Gastrocnemius medialis (tissue), 4 donors: ENCODE measurements around the gene CLDN17. TPM values are rescaled to one million over a fixed set of nuclear protein-coding genes. Genes with fewer than 3 reads are reported as not detected.

Experiments
- ATAC-seq, 2 donors: fragments of 150-250 bp; one replicate each; pipeline ENCODE4 v1.9.1; 2016
- DNase-seq, 2 donors: peaks; one replicate each; pipeline ENCODE4 v3.0.0-alpha.2; 2019
- H3K27ac ChIP-seq, 4 donors: fragments of 200-600 bp; sonication (generic); 1 replicate in 1 of 4; 2 replicates in 3 of 4; pipeline ENCODE4 v1.5.1; 2016 to 2018; ENCODE audit warnings: mild to moderate bottlenecking in 2 of 4, moderate library complexity in 1 of 4
- H3K27me3 ChIP-seq, 3 donors: fragments of 200-600 bp; sonication (generic) in 2 of 3; 1 replicate in 1 of 3; 2 replicates in 2 of 3; pipeline versions ENCODE4 v1.5.1 to v1.6.0; 2016 to 2019; ENCODE audit warnings: mild to moderate bottlenecking in 1 of 3, moderate library complexity in 1 of 3
- H3K36me3 ChIP-seq, 2 donors: fragments of 200-600 bp; sonication (generic) in 1 of 2; one replicate each; pipeline ENCODE4 v1.5.1; 2017 to 2018
- H3K4me1 ChIP-seq, 2 donors: fragments of 200-600 bp; sonication (generic) in 1 of 2; one replicate each; pipeline ENCODE4 v1.5.1; 2016 to 2017; ENCODE audit warnings: mild to moderate bottlenecking in 2 of 2
- H3K4me3 ChIP-seq, 4 donors: fragments of 200-600 bp; sonication (generic) in 3 of 4; 1 replicate in 1 of 4; 2 replicates in 3 of 4; pipeline ENCODE4 v1.5.1; 2016 to 2019; ENCODE audit warnings: mild to moderate bottlenecking in 2 of 4
- H3K9me3 ChIP-seq, 3 donors: fragments of 200-600 bp; sonication (generic) in 2 of 3; 1 replicate in 1 of 3; 2 replicates in 2 of 3; pipeline ENCODE4 v1.5.1; 2016 to 2019
- POLR2A ChIP-seq, 2 donors: fragments of 450-650 bp; IDR thresholded peaks; one replicate each; pipeline ENCODE4 v1.6.1; 2017; ENCODE audit warnings: antibody characterized with exemption in 2 of 2, mild to moderate bottlenecking in 2 of 2, moderate library complexity in 2 of 2
- in situ Hi-C, 4 donors: fragments of 200-750 bp; cut with MboI; loops; one replicate each; pipeline versions ENCODE4 v1.15.0 to v1.8.0; 2017; ENCODE audit warnings: low sequenced_read_pairs in 4 of 4
- intact Hi-C: fragments of 100-400 bp; cut with DNase I; formaldehyde crosslinking; loops from one replicate; pipeline ENCODE4 v1.15.1; 2023; ENCODE audit warnings: low total_unique reads
- total RNA-seq, 4 donors: library from RNA; depleted of rRNA; stranded (reverse); fragments of >200 nt; gene quantifications; one replicate each; pipeline versions ENCODE4 v1.1.0 to v1.2.3, GENCODE V29; 2016
- TF ChIP-seq, protein P1 (sequence below), 5 experiments: fragments of 450-650 bp in 3 of 5; fragments of 200-600 bp in 2 of 5; sonication (generic) in 2 of 5; IDR thresholded peaks in 4 of 5; conservative IDR thresholded peaks in 1 of 5; 1 replicate in 4 of 5; 2 replicates in 1 of 5; pipeline ENCODE4 v1.5.1; 2016 to 2019; ENCODE audit warnings: antibody characterized with exemption in 5 of 5, mild to moderate bottlenecking in 3 of 5, moderate library complexity in 3 of 5

The CLDN17 gene
- total RNA-seq, 4 donors from 2014 or later = not detected

DNA sequence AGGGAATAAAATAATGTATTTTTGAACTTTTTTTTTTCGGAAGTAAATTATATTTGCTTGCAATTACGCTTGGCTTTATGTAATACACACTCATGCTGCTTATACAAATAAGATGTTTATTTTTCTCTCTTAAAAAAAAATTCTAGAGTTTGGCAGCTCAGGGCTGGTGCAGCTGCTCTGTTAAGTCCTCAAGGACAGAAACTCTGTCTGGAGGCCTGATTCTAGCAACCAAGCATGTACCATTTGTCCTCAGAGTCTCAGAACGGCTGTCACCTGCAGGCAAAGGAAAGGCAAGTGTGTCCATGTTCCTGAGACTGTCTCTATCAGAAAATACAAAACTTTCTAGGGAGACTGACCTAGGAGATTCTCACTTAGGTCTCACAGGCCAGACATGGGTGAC lies 23.2 kb upstream of the CLDN17 start:
- Histone ChIP-seq H3K27me3 (no peaks in the 10 kb centered on the region), H3K36me3 (no peaks in the 10 kb centered on the region), H3K4me3 (no peak overlapping the region), H3K4me1 (no peaks in the 10 kb centered on the region), H3K27ac (no peak overlapping the region), H3K9me3 (no peaks in the 10 kb centered on the region)
- in situ Hi-C loops (no loop called here), intact Hi-C loops (no loop called here)
- TF ChIP-seq, protein P1, sequence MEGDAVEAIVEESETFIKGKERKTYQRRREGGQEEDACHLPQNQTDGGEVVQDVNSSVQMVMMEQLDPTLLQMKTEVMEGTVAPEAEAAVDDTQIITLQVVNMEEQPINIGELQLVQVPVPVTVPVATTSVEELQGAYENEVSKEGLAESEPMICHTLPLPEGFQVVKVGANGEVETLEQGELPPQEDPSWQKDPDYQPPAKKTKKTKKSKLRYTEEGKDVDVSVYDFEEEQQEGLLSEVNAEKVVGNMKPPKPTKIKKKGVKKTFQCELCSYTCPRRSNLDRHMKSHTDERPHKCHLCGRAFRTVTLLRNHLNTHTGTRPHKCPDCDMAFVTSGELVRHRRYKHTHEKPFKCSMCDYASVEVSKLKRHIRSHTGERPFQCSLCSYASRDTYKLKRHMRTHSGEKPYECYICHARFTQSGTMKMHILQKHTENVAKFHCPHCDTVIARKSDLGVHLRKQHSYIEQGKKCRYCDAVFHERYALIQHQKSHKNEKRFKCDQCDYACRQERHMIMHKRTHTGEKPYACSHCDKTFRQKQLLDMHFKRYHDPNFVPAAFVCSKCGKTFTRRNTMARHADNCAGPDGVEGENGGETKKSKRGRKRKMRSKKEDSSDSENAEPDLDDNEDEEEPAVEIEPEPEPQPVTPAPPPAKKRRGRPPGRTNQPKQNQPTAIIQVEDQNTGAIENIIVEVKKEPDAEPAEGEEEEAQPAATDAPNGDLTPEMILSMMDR (IDR thresholded peaks at IDR 0.05 in 4 of 5, conservative IDR thresholded peaks at IDR 0.05 in 1 of 5) = no peak
- no peak for DNase-seq
- no peak for ATAC-seq

DNA sequence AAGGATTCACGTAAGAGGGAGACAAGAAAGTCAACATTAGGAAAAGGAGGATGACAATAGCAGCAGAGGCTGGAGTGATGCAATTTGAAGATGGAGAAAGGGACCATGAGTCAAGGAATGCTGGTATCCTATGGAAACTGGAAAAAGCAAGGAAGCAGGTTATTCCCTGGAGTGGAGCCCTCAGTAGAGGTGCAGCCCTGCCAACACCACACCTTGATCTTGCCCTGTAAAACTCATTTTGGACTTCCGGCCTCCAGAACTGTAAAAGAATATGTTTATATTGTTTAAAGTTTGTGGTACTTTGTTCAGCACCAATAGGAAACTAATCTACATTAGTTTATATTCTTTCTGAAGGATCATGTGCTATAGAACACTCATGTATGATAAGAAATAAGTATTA lies 19.6 kb upstream of the CLDN17 start:
- TF ChIP-seq, protein P1 (IDR thresholded peaks at IDR 0.05 in 4 of 5, conservative IDR thresholded peaks at IDR 0.05 in 1 of 5) = no peak
- no peak for TF ChIP-seq POLR2A (IDR thresholded peaks at IDR 0.05)
- no peak for ATAC-seq
- Histone ChIP-seq H3K36me3 (no peaks in the 10 kb centered on the region), H3K27ac (no peak overlapping the region), H3K9me3 (no peaks in the 10 kb centered on the region), H3K27me3 (no peaks in the 10 kb centered on the region), H3K4me1 (no peaks in the 10 kb centered on the region), H3K4me3 (no peak overlapping the region)
- in situ Hi-C loops = no loop called here
- no peak for DNase-seq
- intact Hi-C loops = no loop called here

DNA sequence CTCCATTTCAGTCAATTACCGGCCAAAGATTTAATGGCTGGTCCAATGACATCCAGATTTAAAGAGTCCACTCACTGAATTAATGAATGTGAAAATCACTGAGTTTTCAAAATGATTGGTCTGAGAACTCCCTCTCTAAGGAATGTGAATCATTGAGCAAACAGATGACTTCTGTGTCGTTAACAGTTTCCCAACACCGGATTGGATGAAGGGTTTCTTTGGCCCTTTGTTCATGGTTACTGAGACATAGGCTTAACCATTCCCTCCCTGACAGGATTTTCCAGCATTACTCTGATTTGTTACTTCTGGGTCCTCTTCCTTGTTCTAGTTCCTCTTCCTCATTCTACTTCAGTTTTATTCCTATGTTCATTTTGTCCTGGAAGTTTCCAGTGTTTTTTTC lies 1.5 kb upstream of the CLDN17 start:
- no peaks in the 10 kb centered on the region for H3K9me3 ChIP-seq
- intact Hi-C loops (no loop called here), in situ Hi-C loops (no loop called here)
- no peaks in the 10 kb centered on the region for H3K36me3 ChIP-seq
- H3K4me3 ChIP-seq = no peak overlapping the region
- H3K4me1 ChIP-seq = no peaks in the 10 kb centered on the region
- no peak for ATAC-seq
- no peak for TF ChIP-seq POLR2A (IDR thresholded peaks at IDR 0.05)
- TF ChIP-seq, protein P1 (IDR thresholded peaks at IDR 0.05 in 4 of 5, conservative IDR thresholded peaks at IDR 0.05 in 1 of 5) = no peak
- H3K27ac ChIP-seq = no peak overlapping the region
- H3K27me3 ChIP-seq = no peaks in the 10 kb centered on the region
- DNase-seq = no peak

DNA sequence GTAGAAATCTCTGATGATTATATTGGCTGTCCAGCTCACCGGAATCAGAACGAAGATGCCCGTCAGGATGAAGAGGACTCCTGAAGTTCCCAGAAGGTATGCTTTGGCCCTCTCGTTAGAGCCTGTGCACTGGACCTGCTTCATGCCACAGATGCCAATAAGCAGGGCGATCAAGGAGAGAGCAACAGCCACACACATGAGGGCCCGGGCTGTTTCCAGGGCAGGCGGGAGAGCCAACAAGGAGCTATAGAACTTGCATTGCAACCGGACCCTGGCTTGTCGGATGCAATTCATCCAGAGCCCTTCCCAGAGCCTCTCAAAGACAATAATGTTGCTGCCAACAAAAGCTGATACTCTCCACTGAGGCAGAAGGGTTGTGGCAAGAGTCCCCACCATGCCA lies 434 bp downstream of the CLDN17 start:
- in situ Hi-C loops (no loop called here), intact Hi-C loops (no loop called here)
- H3K4me1 ChIP-seq = no peaks in the 10 kb centered on the region
- no peaks in the 10 kb centered on the region for H3K9me3 ChIP-seq
- DNase-seq = no peak
- H3K27me3 ChIP-seq = no peaks in the 10 kb centered on the region
- no peak overlapping the region for H3K4me3 ChIP-seq
- no peak for ATAC-seq
- no peak overlapping the region for H3K27ac ChIP-seq
- no peaks in the 10 kb centered on the region for H3K36me3 ChIP-seq
- TF ChIP-seq, protein P1 (IDR thresholded peaks at IDR 0.05 in 4 of 5, conservative IDR thresholded peaks at IDR 0.05 in 1 of 5) = no peak
- no peak for TF ChIP-seq POLR2A (IDR thresholded peaks at IDR 0.05)

DNA sequence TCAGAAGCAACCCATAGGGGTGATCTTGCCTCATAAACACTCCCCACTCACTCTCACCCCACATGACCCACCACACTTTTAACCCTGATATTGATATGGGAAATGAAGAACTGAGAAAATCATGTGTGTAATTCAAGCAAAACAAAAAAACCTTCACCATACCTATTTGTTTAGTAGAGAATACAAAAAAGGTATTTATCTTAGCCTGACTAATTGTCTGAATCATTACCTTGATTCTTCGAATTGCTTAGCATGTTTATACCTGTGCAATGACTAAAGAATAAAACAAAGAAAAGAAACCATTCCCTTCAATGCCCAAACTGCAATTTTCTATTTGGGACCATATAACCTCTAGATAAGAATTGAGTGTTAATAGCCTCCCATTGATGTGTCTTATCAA lies 1.8 kb downstream of the CLDN17 start:
- Histone ChIP-seq H3K27me3 (no peaks in the 10 kb centered on the region), H3K36me3 (no peaks in the 10 kb centered on the region), H3K9me3 (no peaks in the 10 kb centered on the region), H3K4me3 (no peak overlapping the region), H3K27ac (no peak overlapping the region), H3K4me1 (no peaks in the 10 kb centered on the region)
- intact Hi-C loops (no loop called here), in situ Hi-C loops (no loop called here)
- DNase-seq = no peak
- ATAC-seq = no peak
- TF ChIP-seq POLR2A (IDR thresholded peaks at IDR 0.05) = no peak
- TF ChIP-seq, protein P1 (IDR thresholded peaks at IDR 0.05 in 4 of 5, conservative IDR thresholded peaks at IDR 0.05 in 1 of 5) = no peak
